NT2/D1 (cell line): Measurements from ENCODE around the gene HOXA4.

Experiments
- DNase-seq: peaks from one replicate; pipeline ENCODE4 v3.0.0-alpha.2; 2011; ENCODE audit warnings: low read depth, low spot score
- H3K27me3 ChIP-seq: 2 replicates; pipeline ENCODE4 v1.6.0; 2011; ENCODE audit warnings: mild to moderate bottlenecking; ENCODE audit not compliant: insufficient read length, insufficient read depth
- H3K36me3 ChIP-seq: 2 replicates; pipeline ENCODE4 v1.6.1; 2011; ENCODE audit warnings: mild to moderate bottlenecking, low read length, mixed read lengths; ENCODE audit not compliant: insufficient read depth, insufficient read length
- H3K4me1 ChIP-seq: 2 replicates; pipeline ENCODE4 v1.5.1; 2011; ENCODE audit not compliant: insufficient read depth, insufficient read length
- H3K4me3 ChIP-seq: 2 replicates; pipeline ENCODE4 v1.5.1; 2011; ENCODE audit warnings: low read depth; ENCODE audit not compliant: insufficient read length
- H3K9ac ChIP-seq: 2 replicates; pipeline ENCODE4 v1.6.0; 2011; ENCODE audit warnings: low read depth; ENCODE audit not compliant: insufficient read length
- H3K9me3 ChIP-seq: 2 replicates; pipeline ENCODE4 v1.5.1; 2011; ENCODE audit warnings: mild to moderate bottlenecking, low read length; ENCODE audit not compliant: insufficient read depth
- SUZ12 ChIP-seq: IDR thresholded peaks from 2 replicates; pipeline ENCODE4 v1.6.1; 2011; ENCODE audit not compliant: insufficient read length, insufficient read depth; ENCODE audit errors: extremely low read depth
- YY1 ChIP-seq: IDR thresholded peaks from 2 replicates; pipeline ENCODE4 v1.6.1; 2011; ENCODE audit not compliant: insufficient read length, insufficient read depth
- ZNF274 ChIP-seq: IDR thresholded peaks from 2 replicates; pipeline ENCODE4 v1.6.1; 2011; ENCODE audit warnings: mild to moderate bottlenecking, low read depth, low read length

HOXA4 gene

DNA sequence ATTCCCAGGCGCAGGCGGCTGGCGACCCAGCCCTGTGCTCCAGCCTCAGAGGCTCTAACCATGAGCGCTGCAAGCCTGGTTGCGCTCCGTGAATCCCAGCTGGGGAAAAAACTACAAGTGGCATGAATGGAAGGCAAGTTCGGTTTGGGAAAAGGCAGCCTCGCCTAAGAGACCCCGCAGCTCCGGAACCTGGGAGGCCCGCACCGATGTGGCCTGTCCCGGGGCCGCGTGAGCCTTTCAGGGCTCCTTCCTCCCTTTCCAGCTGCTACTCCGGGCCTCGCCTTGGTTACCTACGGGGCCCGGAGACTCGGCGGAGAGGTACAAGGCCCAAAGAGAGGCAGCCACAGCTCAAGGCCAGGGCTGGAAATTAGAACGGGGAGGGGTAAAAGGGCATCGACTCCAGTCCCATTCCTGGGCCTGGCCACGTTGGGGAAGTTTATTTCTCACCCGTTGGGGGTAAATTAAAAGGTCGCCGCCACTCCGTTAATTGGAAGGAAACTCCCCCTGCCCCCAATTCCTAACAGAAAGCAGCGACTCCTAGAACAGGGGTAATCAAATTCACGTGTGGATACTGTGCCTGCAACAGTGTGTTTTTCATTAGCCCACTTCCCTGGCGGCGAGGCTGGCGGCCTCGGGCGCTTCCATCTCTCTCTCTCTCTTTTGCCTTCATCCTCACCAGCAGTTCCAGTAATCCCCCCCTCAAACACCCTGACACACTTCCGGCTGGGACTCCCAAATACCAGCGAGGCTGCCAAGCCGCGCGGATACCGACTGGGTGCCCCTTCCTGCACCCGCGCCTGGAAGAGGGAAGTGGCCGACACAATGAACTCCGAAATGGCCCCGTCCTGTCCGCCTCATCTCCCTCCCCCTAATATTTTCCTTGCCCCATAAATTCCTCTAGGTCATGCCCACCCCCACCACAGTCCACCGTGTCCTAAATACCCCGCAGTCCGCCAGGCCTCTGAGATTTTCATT is 36.3 kb upstream of the HOXA4 start:
- Histone ChIP-seq H3K9me3 (no peaks in the 10 kb centered on the region), H3K4me3 (peak overlapping the region; percentile 4), H3K9ac (peak overlapping the region; percentile 21), H3K36me3 (no peaks in the 10 kb centered on the region), H3K27me3 (peaks cover 100% of the 10 kb centered on the region), H3K4me1 (peaks cover 21% of the 10 kb centered on the region)
- no peak for TF ChIP-seq ZNF274
- peak; percentile 99 for TF ChIP-seq SUZ12
- no peak for DNase-seq

DNA sequence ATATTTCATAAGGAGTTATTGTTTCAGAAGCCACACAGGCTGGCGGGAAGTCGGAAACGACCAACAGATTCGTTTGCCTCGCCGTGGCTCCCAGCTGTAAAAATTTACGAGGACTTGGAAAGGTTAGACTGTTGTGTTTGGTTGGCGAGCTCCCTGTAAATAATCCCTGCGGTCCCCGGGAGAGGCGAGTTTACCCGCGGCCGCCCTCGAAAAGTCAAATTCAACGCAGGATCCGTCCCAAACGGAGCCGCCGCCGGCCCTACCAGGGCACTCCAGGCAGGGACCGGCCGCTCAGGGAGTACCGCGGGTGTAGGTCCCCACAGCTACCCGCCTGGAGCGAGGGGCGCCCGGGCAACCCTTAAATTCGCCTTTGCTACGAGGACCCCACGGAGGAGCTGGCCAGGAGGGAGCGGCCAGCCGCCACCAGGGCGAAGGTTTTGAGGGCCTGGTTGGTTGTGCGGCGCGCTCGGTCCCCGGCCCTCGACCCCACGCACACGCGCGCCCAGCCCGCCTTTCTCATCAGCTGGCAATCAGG is 35.5 kb upstream of the HOXA4 start:
- Histone ChIP-seq H3K27me3 (peaks cover 100% of the 10 kb centered on the region), H3K36me3 (no peaks in the 10 kb centered on the region), H3K4me3 (peak overlapping the region; percentile 4), H3K4me1 (peaks cover 15% of the 10 kb centered on the region), H3K9me3 (no peaks in the 10 kb centered on the region), H3K9ac (peak overlapping the region; percentile 21)
- TF ChIP-seq ZNF274 (no peak), SUZ12 (peak; percentile 100)
- DNase-seq, result no peak

DNA sequence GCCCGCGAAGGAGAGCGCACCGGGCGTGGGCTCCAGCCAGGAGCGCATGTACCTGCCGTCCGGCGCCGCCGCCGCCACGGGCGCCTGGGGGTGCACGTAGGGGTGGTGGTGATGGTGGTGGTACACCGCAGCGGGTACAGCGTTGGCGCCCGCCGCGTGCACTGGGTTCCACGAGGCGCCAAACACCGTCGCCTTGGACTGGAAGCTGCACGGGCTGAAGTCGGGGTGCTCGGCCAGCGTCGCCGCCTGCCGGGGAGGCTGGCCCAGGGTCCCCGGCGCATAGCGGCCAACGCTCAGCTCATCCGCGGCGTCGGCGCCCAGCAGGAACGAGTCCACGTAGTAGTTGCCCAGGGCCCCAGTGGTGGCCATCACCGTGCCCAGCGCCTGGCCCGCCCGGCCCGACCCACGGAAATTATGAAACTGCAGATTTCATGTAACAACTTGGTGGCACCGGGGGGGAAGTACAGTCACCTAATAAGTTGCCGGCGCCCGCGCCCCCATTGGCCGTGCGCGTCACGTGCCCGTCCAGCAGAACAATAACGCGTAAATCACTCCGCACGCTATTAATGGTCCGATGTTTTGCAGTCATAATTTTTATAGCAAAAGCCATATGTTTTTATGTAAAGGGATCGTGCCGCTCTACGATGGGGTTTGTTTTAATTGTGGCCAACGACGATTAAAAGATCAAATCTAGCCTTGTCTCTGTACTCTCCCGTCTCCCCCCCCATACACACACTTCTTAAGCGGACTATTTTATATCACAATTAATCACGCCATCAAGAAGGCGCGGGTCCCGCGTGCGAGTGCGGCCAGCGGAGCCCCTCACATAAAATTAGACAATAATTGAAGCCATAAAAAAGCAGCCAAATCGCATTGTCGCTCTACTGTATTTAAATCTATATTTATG is 34.8 kb upstream of the HOXA4 start, which contains the start of gene HOXA9:
TSS of gene HOXA9 (minus strand) at position 449 of the 907 bp plus-strand sequence. CDS start at position 369, 80 bp downstream.
- H3K9ac ChIP-seq, result peak within 1 kb of the TSS; percentile 42
- peaks cover 100% of the 10 kb centered on the region for H3K27me3 ChIP-seq
- peaks cover 17% of the 10 kb centered on the region for H3K4me1 ChIP-seq
- H3K4me3 ChIP-seq, result peak within 1 kb of the TSS; percentile 32
- H3K9me3 ChIP-seq, result no peaks in the 10 kb centered on the region
- no peaks in the 10 kb centered on the region for H3K36me3 ChIP-seq
- no peak for DNase-seq
- TF ChIP-seq ZNF274 (no peak), SUZ12 (peak; percentile 60)

DNA sequence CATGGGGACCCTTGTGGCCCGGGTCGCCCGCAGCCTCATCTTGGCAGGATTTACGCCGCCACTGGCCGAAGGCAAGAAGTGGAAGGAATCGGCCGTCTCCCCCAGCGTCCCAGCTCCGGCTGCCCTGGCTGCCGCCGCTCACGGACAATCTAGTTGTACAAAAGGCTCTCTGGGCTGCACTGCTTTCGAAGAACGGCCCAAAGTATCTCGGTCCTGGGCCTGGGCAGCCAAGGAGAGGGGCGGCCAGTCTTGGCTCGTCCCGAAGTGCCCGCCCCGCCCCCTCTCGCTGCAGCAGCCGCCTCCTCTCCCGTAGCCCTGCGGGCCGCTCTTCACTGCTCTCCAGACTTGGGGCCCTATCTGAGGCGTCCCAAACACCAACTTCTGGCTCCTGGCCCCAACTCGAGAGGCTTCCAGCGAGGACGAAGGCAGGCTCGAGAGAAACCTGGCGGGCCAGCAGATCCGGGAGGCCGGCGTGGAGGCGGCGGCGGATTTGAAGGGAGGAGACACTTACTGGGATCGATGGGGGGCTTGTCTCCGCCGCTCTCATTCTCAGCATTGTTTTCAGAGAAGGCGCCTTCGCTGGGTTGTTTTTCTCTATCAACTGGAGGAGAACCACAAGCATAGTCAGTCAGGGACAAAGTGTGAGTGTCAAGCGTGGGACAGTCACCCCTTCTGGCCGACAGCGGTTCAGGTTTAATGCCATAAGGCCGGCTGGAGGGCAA is 34.0 kb upstream of the HOXA4 start:
- H3K9ac ChIP-seq, result peak overlapping the region; percentile 42
- H3K36me3 ChIP-seq, result no peaks in the 10 kb centered on the region
- H3K9me3 ChIP-seq, result no peaks in the 10 kb centered on the region
- no peak for DNase-seq
- TF ChIP-seq ZNF274 (no peak), SUZ12 (peak; percentile 61)
- peaks cover 18% of the 10 kb centered on the region for H3K4me1 ChIP-seq
- H3K27me3 ChIP-seq, result peaks cover 100% of the 10 kb centered on the region
- H3K4me3 ChIP-seq, result peak overlapping the region; percentile 32

DNA sequence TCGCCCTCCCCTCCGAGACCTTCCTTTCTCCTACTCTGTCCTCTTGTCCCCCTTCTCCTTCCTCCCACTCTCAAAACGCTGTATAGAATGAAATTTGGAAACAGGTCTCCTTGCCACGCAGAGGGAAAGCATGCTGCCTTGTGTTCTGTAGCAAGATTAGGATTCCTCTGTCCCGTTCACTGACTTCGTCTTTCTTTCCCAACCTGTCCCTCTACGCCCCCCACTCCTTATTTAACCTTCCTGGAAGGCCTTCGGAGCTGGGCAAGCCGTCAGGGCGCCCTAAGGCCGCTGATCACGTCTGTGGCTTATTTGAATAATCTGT is 33.4 kb upstream of the HOXA4 start:
- peaks cover 16% of the 10 kb centered on the region for H3K4me1 ChIP-seq
- DNase-seq, result no peak
- no peak overlapping the region for H3K9ac ChIP-seq
- peaks cover 100% of the 10 kb centered on the region for H3K27me3 ChIP-seq
- H3K9me3 ChIP-seq, result no peaks in the 10 kb centered on the region
- no peak for TF ChIP-seq YY1
- TF ChIP-seq SUZ12, result no peak
- no peak for TF ChIP-seq ZNF274
- peak overlapping the region; percentile 32 for H3K4me3 ChIP-seq
- no peaks in the 10 kb centered on the region for H3K36me3 ChIP-seq

DNA sequence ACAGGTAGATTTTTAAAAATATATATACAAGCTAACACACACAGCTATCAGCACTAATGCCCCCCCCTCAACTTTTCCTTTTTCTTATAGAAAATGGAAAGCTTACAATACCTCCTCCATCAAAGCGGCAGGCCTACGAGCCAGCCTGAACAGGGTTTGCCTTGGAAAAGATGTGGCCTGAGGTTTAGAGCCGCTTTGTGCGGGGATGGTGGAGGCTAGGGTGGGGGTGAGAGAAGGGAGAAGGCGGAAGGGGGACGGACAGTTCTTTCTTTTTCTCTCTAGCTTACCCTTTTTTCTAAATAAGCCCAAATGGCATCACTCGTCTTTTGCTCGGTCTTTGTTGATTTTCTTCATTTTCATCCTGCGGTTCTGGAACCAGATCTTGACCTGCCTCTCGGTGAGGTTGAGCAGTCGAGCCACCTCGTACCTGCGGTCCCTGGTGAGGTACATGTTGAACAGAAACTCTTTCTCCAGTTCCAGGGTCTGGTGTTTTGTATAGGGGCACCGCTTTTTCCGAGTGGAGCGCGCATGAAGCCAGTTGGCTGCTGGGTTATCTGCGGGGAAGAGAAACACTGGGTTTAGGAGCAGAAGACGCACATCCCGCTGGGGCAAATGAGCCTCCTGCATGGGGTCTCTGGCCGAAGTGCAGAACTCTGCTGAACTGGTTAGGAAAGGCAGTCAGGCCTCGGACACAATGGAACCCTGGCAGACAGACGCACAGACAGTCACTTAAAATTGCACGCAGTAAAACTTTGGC is 32.9 kb upstream of the HOXA4 start:
- Histone ChIP-seq H3K27me3 (peaks cover 100% of the 10 kb centered on the region), H3K9me3 (no peaks in the 10 kb centered on the region), H3K4me3 (no peak overlapping the region)

More for the DNA sequence above, 32.9 kb upstream of the HOXA4 start:
- Histone ChIP-seq H3K4me1 (peaks cover 16% of the 10 kb centered on the region), H3K9ac (no peak overlapping the region), H3K36me3 (no peaks in the 10 kb centered on the region)
- no peak for DNase-seq
- TF ChIP-seq SUZ12 (no peak), ZNF274 (no peak), YY1 (no peak)
